ENCODE data around the gene MIGA2. TPM values are rescaled to one million over a fixed set of nuclear protein-coding genes. Genes with fewer than 3 reads are reported as not detected.
A peak's percentile ranks its signal among the peaks of the same experiment; 100 is the strongest.
"Not testable (repeated sequence)": the region's sequence is repeated elsewhere in the genome, so short reads cannot be mapped to it uniquely, and the experiment has no call there.

MIGA2 gene
- total and polyA plus RNA-seq, 9 of the 15 experiments (the other 6 are each of a cell fraction or from before 2014, with no cell fraction given): 0.15 to 54.1 (median 18.0) TPM

DNA sequence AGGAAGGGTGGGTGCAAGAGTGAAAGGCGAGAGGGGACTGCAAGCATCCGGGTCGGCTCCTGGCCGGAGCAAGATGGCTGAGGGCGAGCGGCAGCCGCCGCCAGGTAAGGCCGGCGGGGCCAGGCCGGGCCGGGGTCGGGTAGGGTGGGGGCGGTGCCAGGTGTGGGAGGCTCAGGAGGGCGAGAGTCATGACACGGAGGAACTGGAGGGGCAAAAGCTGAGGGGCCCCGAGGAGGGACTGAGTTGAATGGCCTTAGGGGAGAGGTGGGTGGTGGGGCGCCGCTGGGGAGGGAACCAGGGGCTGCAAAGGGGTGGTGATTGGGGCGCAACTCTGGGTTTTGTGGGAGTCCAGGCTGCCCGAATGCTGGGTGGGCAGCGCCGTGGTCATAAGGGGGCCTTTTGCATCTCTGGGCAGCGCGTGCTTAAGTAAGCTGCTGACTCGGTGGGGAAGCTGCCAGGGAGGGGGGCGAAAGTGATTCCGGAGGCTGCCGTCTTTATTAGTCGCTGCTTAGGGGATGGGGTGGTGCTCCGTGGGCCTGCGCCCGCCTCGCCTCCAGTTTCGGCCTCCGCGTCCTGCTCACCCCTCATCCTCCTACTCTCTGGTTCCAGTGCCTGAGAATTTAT is 75.2 kb downstream of the MIGA2 start (continued):
- TF ChIP-seq, protein P1, sequence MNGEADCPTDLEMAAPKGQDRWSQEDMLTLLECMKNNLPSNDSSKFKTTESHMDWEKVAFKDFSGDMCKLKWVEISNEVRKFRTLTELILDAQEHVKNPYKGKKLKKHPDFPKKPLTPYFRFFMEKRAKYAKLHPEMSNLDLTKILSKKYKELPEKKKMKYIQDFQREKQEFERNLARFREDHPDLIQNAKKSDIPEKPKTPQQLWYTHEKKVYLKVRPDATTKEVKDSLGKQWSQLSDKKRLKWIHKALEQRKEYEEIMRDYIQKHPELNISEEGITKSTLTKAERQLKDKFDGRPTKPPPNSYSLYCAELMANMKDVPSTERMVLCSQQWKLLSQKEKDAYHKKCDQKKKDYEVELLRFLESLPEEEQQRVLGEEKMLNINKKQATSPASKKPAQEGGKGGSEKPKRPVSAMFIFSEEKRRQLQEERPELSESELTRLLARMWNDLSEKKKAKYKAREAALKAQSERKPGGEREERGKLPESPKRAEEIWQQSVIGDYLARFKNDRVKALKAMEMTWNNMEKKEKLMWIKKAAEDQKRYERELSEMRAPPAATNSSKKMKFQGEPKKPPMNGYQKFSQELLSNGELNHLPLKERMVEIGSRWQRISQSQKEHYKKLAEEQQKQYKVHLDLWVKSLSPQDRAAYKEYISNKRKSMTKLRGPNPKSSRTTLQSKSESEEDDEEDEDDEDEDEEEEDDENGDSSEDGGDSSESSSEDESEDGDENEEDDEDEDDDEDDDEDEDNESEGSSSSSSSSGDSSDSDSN (IDR thresholded peaks at IDR 0.05; ENCODE audit: borderline replicate concordance in 1 of 2, low read depth in 2 of 2, low read length in 2 of 2): peak; percentile 12 to 50; a peak in 2 of 4 replicates
- TF ChIP-seq MBD2 (IDR thresholded peaks at IDR 0.05; ENCODE audit: borderline replicate concordance, low read depth) (no peak), POLR2G (IDR thresholded peaks at IDR 0.05; ENCODE audit: low read depth, low read length) (peak; percentile 82), GTF2B (IDR thresholded peaks at IDR 0.05; ENCODE audit: extremely low read depth, insufficient read length) (no peak), TRIM24 (IDR thresholded peaks at IDR 0.05) (no peak), CREM (IDR thresholded peaks at IDR 0.05; ENCODE audit: low read depth) (no peak), MNT (conservative IDR thresholded peaks at IDR 0.05) (peak in 1 of 2 experiments; percentile 8; a peak in 1 of 4 replicates), TBP (optimal IDR thresholded peaks at IDR 0.05; ENCODE audit: low read depth, low read length) (peak; percentile 70), RBBP5 (IDR thresholded peaks at IDR 0.05; ENCODE audit: borderline replicate concordance, insufficient read depth, low read length, poor library complexity, severe bottlenecking) (peak; percentile 81), ZBTB7A (IDR thresholded peaks at IDR 0.05; ENCODE audit: borderline replicate concordance, control insufficient read depth, low read depth, low read length) (peak; percentile 62; the same call in 1 of the 2 replicates), ZNF445 (CRISPR knock-in tag; IDR thresholded peaks at IDR 0.05; ENCODE audit: low read depth) (no peak), ZNF740 (CRISPR knock-in tag; IDR thresholded peaks at IDR 0.05) (0 out of 2 replicates have a peak, but pooled peaks have one; percentile 13), ZNF740 (tag; IDR thresholded peaks at IDR 0.05) (no peak)

DNA sequence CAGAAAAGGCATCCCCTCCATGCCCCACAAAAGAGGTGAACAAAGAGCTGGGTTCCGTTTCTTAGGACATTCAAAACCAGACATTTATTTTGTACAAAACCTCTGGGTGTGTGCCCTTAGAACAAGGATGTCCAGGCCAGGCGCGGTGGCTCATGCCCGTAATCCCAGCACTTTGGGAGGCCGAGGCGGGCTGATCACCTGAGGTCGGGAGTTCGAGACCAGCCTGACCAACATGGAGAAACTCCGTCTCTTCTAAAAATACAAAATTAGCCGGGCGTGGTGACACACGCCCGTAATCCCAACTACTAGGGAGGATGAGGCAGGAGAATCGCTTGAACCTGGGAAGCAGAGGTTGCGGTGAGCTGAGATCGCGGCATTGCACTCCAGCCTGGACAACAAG is 76.1 kb downstream of the MIGA2 start:
- H3K9me3 ChIP-seq (replicated peaks; ENCODE audit: control insufficient read depth, insufficient read depth, low read depth, low read length); H4K20me1 ChIP-seq (replicated peaks; ENCODE audit: control insufficient read depth, insufficient read depth, low read length); ATAC-seq; CTCF ChIA-PET (ENCODE audit: low intra/inter-chr PET ratio); DNase-seq (ENCODE audit: extremely low read depth in 1 of 4, low spot score in 3 of 4); FAIRE-seq; H3K9me1 ChIP-seq (ENCODE audit: control insufficient read depth, insufficient read depth, low read length); H3K27me3 ChIP-seq (ENCODE audit: control insufficient read depth in 2 of 2, insufficient read depth in 2 of 2, low read length in 2 of 2); BruUV-seq (replicated peaks); H3K36me3 ChIP-seq (ENCODE audit: control insufficient read depth, insufficient read depth, low read length); in situ Hi-C loops (cut with MboI): not testable (repeated sequence)
- Histone ChIP-seq H2AFZ (ENCODE audit: low read depth, low read length) (peak overlapping the region; percentile 99), H3K9ac (ENCODE audit: insufficient read depth in 1 of 2, low read depth in 2 of 2, low read length in 2 of 2) (peak overlapping the region; percentile 93 to 100; a peak in 3 of 4 replicates), H3K4me2 (ENCODE audit: insufficient read depth, low read length) (peak overlapping the region; percentile 100), H3K4me1 (replicated peaks in 1 of 2; ENCODE audit: control insufficient read depth in 2 of 2, insufficient read depth in 2 of 2, low read length in 2 of 2) (peaks cover 23 to 53% of the 10 kb centered on the region in 2 experiments), H3K27ac (ENCODE audit: extremely low read depth, low read depth, low read length) (peak overlapping the region; percentile 100), H3K4me3 (peak overlapping the region; percentile 100), H3K79me2 (ENCODE audit: control insufficient read depth, insufficient read depth, low read length) (peaks cover 61% of the 10 kb centered on the region)
- intact Hi-C loops (cut with micrococcal nuclease): loop anchor here (5.0 kb wide), 1 partner anchor 85 kb away; the partner anchor contains the start of gene SH3GLB2
- 54% methylated on average over 14 of the region's 17 CpGs for WGBS (ENCODE audit: insufficient coverage, low coverage, missing lambda C conversion rate)
- POLR2A ChIA-PET: interaction anchor here (0.6 to 5.3 kb wide), 5 partner anchors 9 to 94 kb away, joined by 3 to 35 read pairs (median 4); partner anchors contain the start of gene DOLPP1
